SK-N-SH (cell line): ENCODE results near the gene SMPDL3B.

Experiments
- CTCF ChIP-seq: fragments of 200-600 bp; sonication (generic); IDR thresholded peaks from 2 replicates; pipeline ENCODE4 v1.6.1; 2017; ENCODE audit warnings: antibody characterized with exemption, mild to moderate bottlenecking, moderate library complexity
- FOXM1 ChIP-seq: IDR thresholded peaks from 2 replicates; pipeline ENCODE4 v1.4.0; 2012; ENCODE audit warnings: low read depth, mild to moderate bottlenecking
- GABPA ChIP-seq: IDR thresholded peaks from 2 replicates; pipeline ENCODE4 v1.4.0; 2012; ENCODE audit warnings: low read depth, mild to moderate bottlenecking
- MXI1 ChIP-seq: IDR thresholded peaks from 2 replicates; pipeline ENCODE4 v1.6.1; 2012; ENCODE audit warnings: mild to moderate bottlenecking, low read depth, low read length, improper control_type of control experiment

GRCh38 chr1:27955076-27955475, 20.3 kb downstream of the SMPDL3B start:
- TF ChIP-seq CTCF (no peak), MXI1 (no peak), GABPA (no peak), FOXM1 (no peak)
